HepG2 (cell line): ENCODE results near the gene USP30. TPM values are rescaled to one million over a fixed set of nuclear protein-coding genes. Genes with fewer than 3 reads are reported as not detected.

Experiments used
- ATF7-NPFF ChIP-seq: sonication (generic); formaldehyde crosslinking; IDR thresholded peaks from 2 replicates; pipeline ENCODE4 v1.8.1; 2023; ENCODE audit warnings: mild to moderate bottlenecking, low read depth, missing genetic modification reagents, moderate library complexity
- MED13 ChIP-seq: sonication (generic); formaldehyde crosslinking; IDR thresholded peaks from 2 replicates; pipeline ENCODE4 v1.5.0; 2020; ENCODE audit warnings: missing genetic modification reagents
- NRL ChIP-seq: sonication (generic); formaldehyde crosslinking; IDR thresholded peaks from 2 replicates; pipeline ENCODE4 v1.5.0; 2020; ENCODE audit warnings: missing genetic modification reagents, mild to moderate bottlenecking, moderate library complexity, borderline replicate concordance
- SMYD3 ChIP-seq: sonication (generic); formaldehyde crosslinking; IDR thresholded peaks from 2 replicates; pipeline ENCODE4 v1.8.1; 2023; ENCODE audit warnings: mild to moderate bottlenecking, missing genetic modification reagents
- ZNF430 ChIP-seq: sonication (generic); formaldehyde crosslinking; IDR thresholded peaks from 2 replicates; pipeline ENCODE4 v1.9.0; 2021; ENCODE audit warnings: mild to moderate bottlenecking, missing genetic modification reagents
- ZNF441 ChIP-seq: sonication (generic); formaldehyde crosslinking; IDR thresholded peaks from 2 replicates; pipeline ENCODE4 v1.7.0; 2021; ENCODE audit warnings: missing genetic modification reagents, borderline replicate concordance
- ZSCAN31 ChIP-seq: sonication (generic); formaldehyde crosslinking; IDR thresholded peaks from 2 replicates; pipeline ENCODE4 v1.5.0; 2020; ENCODE audit warnings: low read depth, mild to moderate bottlenecking, missing genetic modification reagents
- polyA plus RNA-seq, 8 experiments: library from polyadenylated mRNA; depleted of rRNA in 3 of 8; stranded (reverse) in 7 of 8; unstranded in 1 of 8; fragments of >200 nt; fragmentation: Illumina TruSeq in 4 of 8; extraction: Trizol in 4 of 8; gene quantifications; 2 replicates each; pipeline versions ENCODE4 v1.2.1 to v1.2.3, GENCODE V29; 2011 to 2016; ENCODE audit warnings: low read depth in 4 of 8, missing spikeins in 1 of 8, mixed read lengths in 1 of 8; ENCODE audit not compliant: insufficient read depth in 1 of 8
- total RNA-seq, 5 experiments: library from RNA; depleted of rRNA; stranded (reverse); fragments of >200 nt; fragmentation: Illumina TruSeq; extraction: Trizol; gene quantifications; 2 replicates each; pipeline ENCODE4 v1.2.3, GENCODE V29; 2016; ENCODE audit warnings: low read depth in 1 of 5
- TF ChIP-seq, protein P1 (sequence below): sonication (generic); formaldehyde crosslinking; IDR thresholded peaks from 2 replicates; pipeline ENCODE4 v1.9.0; 2021; ENCODE audit warnings: mild to moderate bottlenecking, missing genetic modification reagents
- TF ChIP-seq, protein P2 (sequence below): sonication (generic); formaldehyde crosslinking; IDR thresholded peaks from 2 replicates; pipeline ENCODE4 v1.5.0; 2020; ENCODE audit warnings: missing genetic modification reagents, mild to moderate bottlenecking, borderline replicate concordance
- TF ChIP-seq, protein P3 (sequence below): sonication (generic); formaldehyde crosslinking; IDR thresholded peaks from 2 replicates; pipeline ENCODE4 v1.4.0; 2020; ENCODE audit warnings: mild to moderate bottlenecking, missing genetic modification reagents
- TF ChIP-seq, protein P4 (sequence below), 2 experiments: sonication (generic) in 1 of 2; formaldehyde crosslinking in 1 of 2; IDR thresholded peaks; 2 replicates each; pipeline versions ENCODE4 v1.6.1 to v1.9.0; 2014 to 2022; ENCODE audit warnings: antibody characterized with exemption in 1 of 2, borderline replicate concordance in 1 of 2, inconsistent platforms in 1 of 2, low read depth in 1 of 2, missing genetic modification reagents in 1 of 2

USP30 gene
- total and polyA plus RNA-seq, 2 of the 13 experiments (the other 11 are each of a cell fraction or from before 2014, with no cell fraction given), result 11.2 to 20.8 TPM

DNA sequence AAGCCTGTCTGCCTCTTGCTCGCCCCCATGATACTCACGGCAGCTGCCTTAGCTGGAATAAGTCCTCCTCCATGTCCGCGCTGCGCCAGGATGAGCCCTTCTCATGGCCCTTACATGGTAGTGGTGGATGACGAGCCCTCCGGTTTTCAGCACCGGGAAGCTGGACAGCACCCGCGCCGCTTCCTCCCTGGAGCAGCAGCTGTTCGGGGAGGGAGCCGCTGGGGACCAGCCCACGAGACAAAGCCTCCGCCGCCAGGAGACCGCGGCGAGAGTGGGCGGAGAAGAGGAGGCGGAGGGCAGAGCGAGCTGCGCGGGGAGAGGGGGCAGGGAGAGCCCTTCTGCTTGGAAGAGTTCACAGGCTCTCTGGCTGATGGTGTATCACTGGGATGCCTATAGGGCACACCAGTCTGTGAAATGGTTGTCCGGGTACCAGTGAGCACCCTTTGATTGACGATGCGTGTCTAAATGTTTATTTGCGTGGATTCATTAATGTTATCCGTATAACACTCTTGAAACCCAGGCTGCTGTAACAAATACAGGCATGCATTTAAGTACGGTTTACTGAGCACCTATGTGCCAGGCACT is 31.5 kb upstream of the USP30 start, which contains the start of gene SVOP (continued):
- TF ChIP-seq, protein P1, sequence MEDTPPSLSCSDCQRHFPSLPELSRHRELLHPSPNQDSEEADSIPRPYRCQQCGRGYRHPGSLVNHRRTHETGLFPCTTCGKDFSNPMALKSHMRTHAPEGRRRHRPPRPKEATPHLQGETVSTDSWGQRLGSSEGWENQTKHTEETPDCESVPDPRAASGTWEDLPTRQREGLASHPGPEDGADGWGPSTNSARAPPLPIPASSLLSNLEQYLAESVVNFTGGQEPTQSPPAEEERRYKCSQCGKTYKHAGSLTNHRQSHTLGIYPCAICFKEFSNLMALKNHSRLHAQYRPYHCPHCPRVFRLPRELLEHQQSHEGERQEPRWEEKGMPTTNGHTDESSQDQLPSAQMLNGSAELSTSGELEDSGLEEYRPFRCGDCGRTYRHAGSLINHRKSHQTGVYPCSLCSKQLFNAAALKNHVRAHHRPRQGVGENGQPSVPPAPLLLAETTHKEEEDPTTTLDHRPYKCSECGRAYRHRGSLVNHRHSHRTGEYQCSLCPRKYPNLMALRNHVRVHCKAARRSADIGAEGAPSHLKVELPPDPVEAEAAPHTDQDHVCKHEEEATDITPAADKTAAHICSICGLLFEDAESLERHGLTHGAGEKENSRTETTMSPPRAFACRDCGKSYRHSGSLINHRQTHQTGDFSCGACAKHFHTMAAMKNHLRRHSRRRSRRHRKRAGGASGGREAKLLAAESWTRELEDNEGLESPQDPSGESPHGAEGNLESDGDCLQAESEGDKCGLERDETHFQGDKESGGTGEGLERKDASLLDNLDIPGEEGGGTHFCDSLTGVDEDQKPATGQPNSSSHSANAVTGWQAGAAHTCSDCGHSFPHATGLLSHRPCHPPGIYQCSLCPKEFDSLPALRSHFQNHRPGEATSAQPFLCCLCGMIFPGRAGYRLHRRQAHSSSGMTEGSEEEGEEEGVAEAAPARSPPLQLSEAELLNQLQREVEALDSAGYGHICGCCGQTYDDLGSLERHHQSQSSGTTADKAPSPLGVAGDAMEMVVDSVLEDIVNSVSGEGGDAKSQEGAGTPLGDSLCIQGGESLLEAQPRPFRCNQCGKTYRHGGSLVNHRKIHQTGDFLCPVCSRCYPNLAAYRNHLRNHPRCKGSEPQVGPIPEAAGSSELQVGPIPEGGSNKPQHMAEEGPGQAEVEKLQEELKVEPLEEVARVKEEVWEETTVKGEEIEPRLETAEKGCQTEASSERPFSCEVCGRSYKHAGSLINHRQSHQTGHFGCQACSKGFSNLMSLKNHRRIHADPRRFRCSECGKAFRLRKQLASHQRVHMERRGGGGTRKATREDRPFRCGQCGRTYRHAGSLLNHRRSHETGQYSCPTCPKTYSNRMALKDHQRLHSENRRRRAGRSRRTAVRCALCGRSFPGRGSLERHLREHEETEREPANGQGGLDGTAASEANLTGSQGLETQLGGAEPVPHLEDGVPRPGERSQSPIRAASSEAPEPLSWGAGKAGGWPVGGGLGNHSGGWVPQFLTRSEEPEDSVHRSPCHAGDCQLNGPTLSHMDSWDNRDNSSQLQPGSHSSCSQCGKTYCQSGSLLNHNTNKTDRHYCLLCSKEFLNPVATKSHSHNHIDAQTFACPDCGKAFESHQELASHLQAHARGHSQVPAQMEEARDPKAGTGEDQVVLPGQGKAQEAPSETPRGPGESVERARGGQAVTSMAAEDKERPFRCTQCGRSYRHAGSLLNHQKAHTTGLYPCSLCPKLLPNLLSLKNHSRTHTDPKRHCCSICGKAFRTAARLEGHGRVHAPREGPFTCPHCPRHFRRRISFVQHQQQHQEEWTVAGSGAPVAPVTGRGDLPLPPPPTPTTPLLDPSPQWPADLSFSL (CRISPR knock-in tag), result no peak
- peak; percentile 88; the same call in 1 of the 2 replicates for TF ChIP-seq MED13
- peak; percentile 85; the same call in 1 of the 2 replicates for TF ChIP-seq ATF7-NPFF (CRISPR knock-in tag)
- peak; percentile 47 for TF ChIP-seq ZSCAN31
- TF ChIP-seq, protein P2, sequence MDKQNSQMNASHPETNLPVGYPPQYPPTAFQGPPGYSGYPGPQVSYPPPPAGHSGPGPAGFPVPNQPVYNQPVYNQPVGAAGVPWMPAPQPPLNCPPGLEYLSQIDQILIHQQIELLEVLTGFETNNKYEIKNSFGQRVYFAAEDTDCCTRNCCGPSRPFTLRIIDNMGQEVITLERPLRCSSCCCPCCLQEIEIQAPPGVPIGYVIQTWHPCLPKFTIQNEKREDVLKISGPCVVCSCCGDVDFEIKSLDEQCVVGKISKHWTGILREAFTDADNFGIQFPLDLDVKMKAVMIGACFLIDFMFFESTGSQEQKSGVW, result no peak
- TF ChIP-seq, protein P3, sequence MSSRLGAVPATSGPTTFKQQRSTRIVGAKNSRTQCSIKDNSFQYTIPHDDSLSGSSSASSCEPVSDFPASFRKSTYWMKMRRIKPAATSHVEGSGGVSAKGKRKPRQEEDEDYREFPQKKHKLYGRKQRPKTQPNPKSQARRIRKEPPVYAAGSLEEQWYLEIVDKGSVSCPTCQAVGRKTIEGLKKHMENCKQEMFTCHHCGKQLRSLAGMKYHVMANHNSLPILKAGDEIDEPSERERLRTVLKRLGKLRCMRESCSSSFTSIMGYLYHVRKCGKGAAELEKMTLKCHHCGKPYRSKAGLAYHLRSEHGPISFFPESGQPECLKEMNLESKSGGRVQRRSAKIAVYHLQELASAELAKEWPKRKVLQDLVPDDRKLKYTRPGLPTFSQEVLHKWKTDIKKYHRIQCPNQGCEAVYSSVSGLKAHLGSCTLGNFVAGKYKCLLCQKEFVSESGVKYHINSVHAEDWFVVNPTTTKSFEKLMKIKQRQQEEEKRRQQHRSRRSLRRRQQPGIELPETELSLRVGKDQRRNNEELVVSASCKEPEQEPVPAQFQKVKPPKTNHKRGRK (CRISPR knock-in tag), result no peak
- TF ChIP-seq NRL (CRISPR knock-in tag), result peak; percentile 85
- TF ChIP-seq, protein P4, sequence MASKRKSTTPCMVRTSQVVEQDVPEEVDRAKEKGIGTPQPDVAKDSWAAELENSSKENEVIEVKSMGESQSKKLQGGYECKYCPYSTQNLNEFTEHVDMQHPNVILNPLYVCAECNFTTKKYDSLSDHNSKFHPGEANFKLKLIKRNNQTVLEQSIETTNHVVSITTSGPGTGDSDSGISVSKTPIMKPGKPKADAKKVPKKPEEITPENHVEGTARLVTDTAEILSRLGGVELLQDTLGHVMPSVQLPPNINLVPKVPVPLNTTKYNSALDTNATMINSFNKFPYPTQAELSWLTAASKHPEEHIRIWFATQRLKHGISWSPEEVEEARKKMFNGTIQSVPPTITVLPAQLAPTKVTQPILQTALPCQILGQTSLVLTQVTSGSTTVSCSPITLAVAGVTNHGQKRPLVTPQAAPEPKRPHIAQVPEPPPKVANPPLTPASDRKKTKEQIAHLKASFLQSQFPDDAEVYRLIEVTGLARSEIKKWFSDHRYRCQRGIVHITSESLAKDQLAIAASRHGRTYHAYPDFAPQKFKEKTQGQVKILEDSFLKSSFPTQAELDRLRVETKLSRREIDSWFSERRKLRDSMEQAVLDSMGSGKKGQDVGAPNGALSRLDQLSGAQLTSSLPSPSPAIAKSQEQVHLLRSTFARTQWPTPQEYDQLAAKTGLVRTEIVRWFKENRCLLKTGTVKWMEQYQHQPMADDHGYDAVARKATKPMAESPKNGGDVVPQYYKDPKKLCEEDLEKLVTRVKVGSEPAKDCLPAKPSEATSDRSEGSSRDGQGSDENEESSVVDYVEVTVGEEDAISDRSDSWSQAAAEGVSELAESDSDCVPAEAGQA (IDR thresholded peaks at IDR 0.05; ENCODE audit: low read depth), result no peak
- TF ChIP-seq, protein P4 (CRISPR knock-in tag; IDR thresholded peaks at IDR 0.05; ENCODE audit: borderline replicate concordance), result 0 out of 2 replicates have a peak, but pooled peaks have one; percentile 78
- peak; percentile 84; the same call in 1 of the 2 replicates for TF ChIP-seq SMYD3 (CRISPR knock-in tag)
- peak; percentile 91 for TF ChIP-seq ZNF430 (CRISPR knock-in tag)
- TF ChIP-seq ZNF441 (CRISPR knock-in tag), result peak; percentile 93
